Mammary epithelial cell (primary cell): ENCODE measurements around the gene NISCH.

Source experiments
- CTCF ChIP-seq, 2 donors: IDR thresholded peaks in 1 of 2; conservative IDR thresholded peaks in 1 of 2; 2 replicates each; pipeline ENCODE4 v1.5.1; 2011 to 2012; ENCODE audit warnings: inconsistent platforms in 2 of 2, low read length in 2 of 2, mild to moderate bottlenecking in 2 of 2, control low read depth in 1 of 2, low read depth in 1 of 2; ENCODE audit not compliant: insufficient read depth in 1 of 2; ENCODE audit errors: extremely low read depth in 1 of 2
- EZH2 ChIP-seq: IDR thresholded peaks from 2 replicates; pipeline ENCODE4 v1.6.1; 2012; ENCODE audit warnings: low read length, inconsistent platforms, borderline replicate concordance

GRCh38 chr3:52525680-52526561, 70.5 kb downstream of the NISCH start:
- TF ChIP-seq CTCF (conservative IDR thresholded peaks at IDR 0.05 in 1 of 2, IDR thresholded peaks at IDR 0.05 in 1 of 2; ENCODE audit: extremely low read depth in 1 of 2, insufficient read depth in 1 of 2, low read depth in 1 of 2, low read length in 2 of 2) (no peak), EZH2 (no peak)
